ENCODE results near the gene TACC2.
A peak's percentile ranks its signal among the peaks of the same experiment; 100 is the strongest.

Gene TACC2

GRCh38 chr10:122298206-122298597 lies 309.2 kb downstream of the TACC2 start:
- no peak for TF ChIP-seq CTCF (IDR thresholded peaks at IDR 0.05; ENCODE audit: insufficient read depth, low read depth, low read length, missing control alignments)
- no peak overlapping the region for H3K4me3 ChIP-seq (ENCODE audit: low read depth, low read length)
- DNase-seq (ENCODE audit: low read depth): no peak

GRCh38 chr10:122298598-122299301 lies 309.8 kb downstream of the TACC2 start:
- TF ChIP-seq CTCF (IDR thresholded peaks at IDR 0.05; ENCODE audit: insufficient read depth, low read depth, low read length, missing control alignments): peak; percentile 85
- no peak overlapping the region for H3K4me3 ChIP-seq (ENCODE audit: low read depth, low read length)
- peak; percentile 75 for DNase-seq (ENCODE audit: low read depth)

GRCh38 chr10:122299423-122300075 lies 310.6 kb downstream of the TACC2 start:
- no peak for DNase-seq (ENCODE audit: low read depth)
- no peak for TF ChIP-seq CTCF (IDR thresholded peaks at IDR 0.05; ENCODE audit: insufficient read depth, low read depth, low read length, missing control alignments)
- H3K4me3 ChIP-seq (ENCODE audit: low read depth, low read length): no peak overlapping the region

DNA sequence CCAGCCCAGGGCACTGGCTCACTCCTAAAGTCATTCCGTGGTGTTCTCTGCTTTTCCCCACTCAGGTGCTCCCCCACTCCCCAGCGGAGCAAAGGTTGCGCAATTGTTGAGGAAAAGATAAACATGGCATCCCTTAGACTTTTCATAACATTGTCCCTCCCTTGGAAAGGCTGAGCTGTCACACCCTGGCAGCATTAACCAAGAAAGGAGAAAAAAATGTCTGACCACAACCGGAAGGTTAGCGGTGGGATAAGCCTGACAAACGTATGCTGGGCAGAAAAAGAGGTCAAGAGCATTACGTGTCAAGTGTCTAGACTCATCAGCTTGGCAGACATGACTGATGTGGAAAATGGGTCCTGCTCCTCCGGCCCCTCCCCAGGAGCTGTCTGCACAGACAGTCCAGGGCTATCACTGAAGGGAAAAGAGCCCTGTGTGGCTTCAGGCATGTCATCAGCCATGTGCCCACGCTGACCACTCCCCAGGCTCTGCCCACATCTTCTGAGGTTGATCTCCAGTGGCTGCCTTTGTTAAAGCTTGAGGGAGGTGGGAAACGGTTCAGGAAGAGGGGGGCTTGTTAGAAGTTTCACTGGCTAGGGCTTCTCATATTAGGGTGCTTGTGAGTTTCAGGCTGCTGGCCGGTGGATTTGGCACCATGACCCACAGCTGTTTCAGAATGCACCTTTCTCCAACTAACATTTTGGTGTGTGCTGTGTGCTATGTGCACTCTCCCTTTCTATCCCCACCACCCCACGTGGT lies 312.3 kb downstream of the TACC2 start:
- TF ChIP-seq CTCF (IDR thresholded peaks at IDR 0.05; ENCODE audit: insufficient read depth, low read depth, low read length, missing control alignments): no peak
- no peak overlapping the region for H3K4me3 ChIP-seq (ENCODE audit: low read depth, low read length)
- no peak for DNase-seq (ENCODE audit: low read depth)

- TF ChIP-seq CTCF (IDR thresholded peaks at IDR 0.05; ENCODE audit: insufficient read depth, low read depth, low read length, missing control alignments): no peak
- no peak for DNase-seq (ENCODE audit: low read depth)
- no peak overlapping the region for H3K4me3 ChIP-seq (ENCODE audit: low read depth, low read length)
Measured at GRCh38 chr10:122301811-122302115, 312.8 kb downstream of the TACC2 start.

GRCh38 chr10:122302315-122302714 lies 313.4 kb downstream of the TACC2 start:
- no peak overlapping the region for H3K4me3 ChIP-seq (ENCODE audit: low read depth, low read length)
- no peak for TF ChIP-seq CTCF (IDR thresholded peaks at IDR 0.05; ENCODE audit: insufficient read depth, low read depth, low read length, missing control alignments)
- no peak for DNase-seq (ENCODE audit: low read depth)

All from GM12865 (cell line).